ENCODE data around the gene TNFRSF8. TPM values are rescaled to one million over a fixed set of nuclear protein-coding genes. Genes with fewer than 3 reads are reported as not detected.

TNFRSF8 gene
- total RNA-seq, 1 experiment from 2014 or later = 2.9 TPM

DNA sequence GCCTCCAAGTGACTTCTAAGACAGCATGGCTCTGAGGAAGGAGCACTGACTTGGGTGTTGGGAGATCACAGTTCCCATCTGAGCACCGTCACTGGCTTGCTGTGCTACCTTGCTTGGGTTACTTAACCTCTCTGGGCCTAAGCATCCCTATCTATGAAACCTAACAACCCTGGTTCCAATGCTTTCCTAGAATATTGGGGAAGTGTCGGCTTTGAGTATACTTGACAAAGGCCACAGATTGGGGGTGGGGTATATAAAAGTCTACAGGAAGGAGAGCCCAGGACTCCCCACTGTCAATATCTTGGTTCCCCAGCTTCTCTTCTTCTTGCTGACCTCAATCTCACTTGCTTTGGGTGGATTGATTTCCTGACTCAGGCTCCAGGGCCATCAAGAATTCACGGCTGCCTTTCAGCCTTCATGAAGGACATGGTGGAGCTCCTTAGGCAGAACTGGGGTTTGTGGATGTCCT lies 110.0 kb downstream of the TNFRSF8 start:
- no peak for TF ChIP-seq CTCF (conservative IDR thresholded peaks at IDR 0.05)
- H2BK15ac ChIP-seq (ENCODE audit: low read depth, low read length) = no peak overlapping the region
- H4K5ac ChIP-seq (ENCODE audit: insufficient read length, low read depth, low read length) = no peak overlapping the region
- Mint-ChIP-seq H3K4me3 (no peak overlapping the region), H3K36me3 (ENCODE audit: insufficient read depth in 1 of 3, low read depth in 3 of 3) (no peaks in the 10 kb centered on the region), H3K4me1 (peaks cover 20 to 27% of the 10 kb centered on the region in 2 experiments), H3K27ac (no peak overlapping the region), H3K9me3 (no peaks in the 10 kb centered on the region; a peak in 2 of 5 replicates), H3K27me3 (ENCODE audit: low read depth) (peaks cover 23% of the 10 kb centered on the region)
- no peaks in the 10 kb centered on the region for H3K79me2 ChIP-seq (ENCODE audit: insufficient read depth, low read length)
- no peak overlapping the region for H2BK20ac ChIP-seq (ENCODE audit: low read depth, low read length, poor library complexity, severe bottlenecking)
- no peak overlapping the region for H2BK120ac ChIP-seq (ENCODE audit: low read depth, low read length, poor library complexity, severe bottlenecking)
- no peaks in the 10 kb centered on the region for H3K23me2 ChIP-seq (ENCODE audit: insufficient read length, low read depth, low read length, poor library complexity, severe bottlenecking)
- no peak overlapping the region for H3K4ac ChIP-seq (ENCODE audit: low read depth, low read length)
- no peak overlapping the region for H3K4me2 ChIP-seq (ENCODE audit: insufficient read depth, insufficient read length, low read length)
- H3K27ac ChIP-seq (ENCODE audit: insufficient read length, low read depth, low read length) = no peak overlapping the region
- no peak overlapping the region for H3K56ac ChIP-seq (ENCODE audit: insufficient read length, low read depth, low read length)
- H4K91ac ChIP-seq (ENCODE audit: insufficient read length, low read depth, low read length) = no peak overlapping the region
- H2AFZ ChIP-seq (ENCODE audit: low read length) = no peak overlapping the region
- H3K9ac ChIP-seq (ENCODE audit: extremely low read depth, insufficient read length, low read length) = no peak overlapping the region
- no peak overlapping the region for H2AK5ac ChIP-seq (ENCODE audit: insufficient read length, low read length)
- H3K23ac ChIP-seq (ENCODE audit: insufficient read length, low read depth, low read length) = no peak overlapping the region
- H3K18ac ChIP-seq (ENCODE audit: insufficient read length, low read depth, low read length) = no peak overlapping the region
- H3K79me1 ChIP-seq (ENCODE audit: insufficient read depth, low read depth, low read length, poor library complexity, severe bottlenecking) = no peaks in the 10 kb centered on the region
- H4K8ac ChIP-seq (replicated peaks; ENCODE audit: insufficient read length, low read depth, low read length) = no peak overlapping the region
- no peaks in the 10 kb centered on the region; the same call in 1 of the 2 replicates for H3K27me3 ChIP-seq (ENCODE audit: insufficient read depth, low read length)
- H3K4me1 ChIP-seq (ENCODE audit: insufficient read depth, low read length) = no peaks in the 10 kb centered on the region; the same call in 1 of the 2 replicates
- WGBS (ENCODE audit: extremely low coverage, insufficient read length, low lambda C conversion rate) = no CpG with 5 or more reads among the region's 3 CpGs
- H3K14ac ChIP-seq (ENCODE audit: insufficient read depth, low read length) = no peak overlapping the region
- no peak overlapping the region for H2BK5ac ChIP-seq (ENCODE audit: insufficient read length, low read length)
- no peak overlapping the region for H3T11ph ChIP-seq (ENCODE audit: low read length)
- no peak for DNase-seq
- no peaks in the 10 kb centered on the region for H4K20me1 ChIP-seq (ENCODE audit: control insufficient read depth, insufficient read depth, insufficient read length)
- H2BK12ac ChIP-seq (ENCODE audit: insufficient read length, low read depth, low read length) = no peak overlapping the region
- H3K9me3 ChIP-seq (ENCODE audit: control insufficient read depth, low read depth, low read length) = no peaks in the 10 kb centered on the region
